ENCODE measurements around the gene USP25. TPM values are rescaled to one million over a fixed set of nuclear protein-coding genes. Genes with fewer than 3 reads are reported as not detected.

Gene USP25
- total RNA-seq, 1 experiment from 2014 or later = 35.1 TPM

GRCh38 chr21:15686506-15686905 lies 43.3 kb upstream of the USP25 start:
- no peak overlapping the region for H3K27ac Mint-ChIP-seq
- no peaks in the 10 kb centered on the region for H3K4me1 Mint-ChIP-seq

More at GRCh38 chr21:15686506-15686905, 43.3 kb upstream of the USP25 start:
- no peak overlapping the region for H3K18ac ChIP-seq (ENCODE audit: insufficient read length, low read depth, low read length)
- Mint-ChIP-seq H3K9me3 (no peaks in the 10 kb centered on the region; a peak in 1 of 5 replicates), H3K27me3 (ENCODE audit: low read depth) (no peaks in the 10 kb centered on the region; the same call in none of the 2 replicates), H3K4me3 (no peak overlapping the region), H3K36me3 (ENCODE audit: insufficient read depth in 1 of 3, low read depth in 3 of 3) (no peaks in the 10 kb centered on the region; a peak in 1 of 7 replicates)
- H2BK12ac ChIP-seq (ENCODE audit: insufficient read length, low read depth, low read length) = no peak overlapping the region
- H3K9ac ChIP-seq (ENCODE audit: extremely low read depth, insufficient read length, low read length) = no peak overlapping the region
- H3K4ac ChIP-seq (ENCODE audit: low read depth, low read length) = no peak overlapping the region
- H3T11ph ChIP-seq (ENCODE audit: low read length) = no peak overlapping the region
- no peaks in the 10 kb centered on the region for H3K27me3 ChIP-seq (ENCODE audit: insufficient read depth, low read length)
- no peak overlapping the region for H4K91ac ChIP-seq (ENCODE audit: insufficient read length, low read depth, low read length)
- TF ChIP-seq CTCF (conservative IDR thresholded peaks at IDR 0.05) = no peak
- H2BK15ac ChIP-seq (ENCODE audit: low read depth, low read length) = no peak overlapping the region
- H4K8ac ChIP-seq (replicated peaks; ENCODE audit: insufficient read length, low read depth, low read length) = no peak overlapping the region
- no peak overlapping the region for H2BK5ac ChIP-seq (ENCODE audit: insufficient read length, low read length)
- no peaks in the 10 kb centered on the region for H3K4me1 ChIP-seq (ENCODE audit: insufficient read depth, low read length)
- H3K27ac ChIP-seq (ENCODE audit: insufficient read length, low read depth, low read length) = no peak overlapping the region
- H2BK120ac ChIP-seq (ENCODE audit: low read depth, low read length, poor library complexity, severe bottlenecking) = no peak overlapping the region
- DNase-seq = no peak
- H3K56ac ChIP-seq (ENCODE audit: insufficient read length, low read depth, low read length) = no peak overlapping the region
- no peak overlapping the region for H4K5ac ChIP-seq (ENCODE audit: insufficient read length, low read depth, low read length)
- H2BK20ac ChIP-seq (ENCODE audit: low read depth, low read length, poor library complexity, severe bottlenecking) = no peak overlapping the region
- H3K79me2 ChIP-seq (ENCODE audit: insufficient read depth, low read length) = no peaks in the 10 kb centered on the region
- no peak overlapping the region for H3K14ac ChIP-seq (ENCODE audit: insufficient read depth, low read length)
- no CpG with 5 or more reads among the region's 1 CpG for WGBS (ENCODE audit: extremely low coverage, insufficient read length, low lambda C conversion rate)
- no peak overlapping the region for H2AK5ac ChIP-seq (ENCODE audit: insufficient read length, low read length)
- H3K23ac ChIP-seq (ENCODE audit: insufficient read length, low read depth, low read length) = no peak overlapping the region
- no peaks in the 10 kb centered on the region for H3K23me2 ChIP-seq (ENCODE audit: insufficient read length, low read depth, low read length, poor library complexity, severe bottlenecking)
- no peaks in the 10 kb centered on the region for H3K9me3 ChIP-seq (ENCODE audit: control insufficient read depth, low read depth, low read length)
- no peak overlapping the region for H2AFZ ChIP-seq (ENCODE audit: low read length)
- no peaks in the 10 kb centered on the region for H4K20me1 ChIP-seq (ENCODE audit: control insufficient read depth, insufficient read depth, insufficient read length)
- no peak overlapping the region for H3K4me2 ChIP-seq (ENCODE audit: insufficient read depth, insufficient read length, low read length)
- no peaks in the 10 kb centered on the region for H3K79me1 ChIP-seq (ENCODE audit: insufficient read depth, low read depth, low read length, poor library complexity, severe bottlenecking)
